HepG2 (cell line): Measurements from ENCODE around the gene VARS1. TPM values are rescaled to one million over a fixed set of nuclear protein-coding genes. Genes with fewer than 3 reads are reported as not detected.
A peak's percentile ranks its signal among the peaks of the same experiment; 100 is the strongest.

Experiments used
- DPF2 ChIP-seq: sonication (generic); formaldehyde crosslinking; IDR thresholded peaks from 2 replicates; pipeline ENCODE4 v1.4.0; 2020; ENCODE audit warnings: mild to moderate bottlenecking, low read depth, missing genetic modification reagents, borderline replicate concordance
- ELF3 ChIP-seq: IDR thresholded peaks from 2 replicates; pipeline ENCODE4 v1.6.1; 2016; ENCODE audit warnings: missing genetic modification reagents, missing compliant biosample characterization
- FOXP1 ChIP-seq, 2 experiments: fragments of 450-650 bp in 1 of 2; IDR thresholded peaks; 2 replicates each; pipeline ENCODE4 v1.6.1; 2017 to 2018; ENCODE audit warnings: antibody characterized with exemption in 1 of 2
- GMEB2 ChIP-seq: IDR thresholded peaks from 2 replicates; pipeline ENCODE4 v1.6.1; 2016; ENCODE audit warnings: missing biosample characterization, missing genetic modification reagents, low read depth
- GZF1 ChIP-seq: sonication (generic); formaldehyde crosslinking; IDR thresholded peaks from 2 replicates; pipeline ENCODE4 v1.5.1; 2020; ENCODE audit warnings: mild to moderate bottlenecking, missing genetic modification reagents
- MBD4 ChIP-seq: IDR thresholded peaks from 2 replicates; pipeline ENCODE4 v1.6.1; 2012; ENCODE audit warnings: low read length, inconsistent platforms, borderline replicate concordance
- PITX1 ChIP-seq: sonication (generic); formaldehyde crosslinking; IDR thresholded peaks from 2 replicates; pipeline ENCODE4 v1.5.1; 2020; ENCODE audit warnings: mild to moderate bottlenecking, missing genetic modification reagents
- POLR2AphosphoS2 ChIP-seq: IDR thresholded peaks from 2 replicates; pipeline ENCODE4 v1.6.1; 2011; ENCODE audit warnings: low read depth, low read length, improper control_type of control experiment
- SAFB2 ChIP-seq: sonication (generic); formaldehyde crosslinking; IDR thresholded peaks from 2 replicates; pipeline ENCODE4 v1.5.1; 2020; ENCODE audit warnings: missing genetic modification reagents, low read depth, mild to moderate bottlenecking, borderline replicate concordance
- SIX4 ChIP-seq: sonication (generic); formaldehyde crosslinking; IDR thresholded peaks from 2 replicates; pipeline ENCODE4 v1.4.0; 2020; ENCODE audit warnings: missing genetic modification reagents
- SNAI1 ChIP-seq: sonication (generic); formaldehyde crosslinking; IDR thresholded peaks from 2 replicates; pipeline ENCODE4 v1.5.0; 2020; ENCODE audit warnings: mild to moderate bottlenecking, missing genetic modification reagents, borderline replicate concordance
- ZNF160 ChIP-seq: sonication (generic); formaldehyde crosslinking; IDR thresholded peaks from 2 replicates; pipeline ENCODE4 v1.8.0; 2022; ENCODE audit warnings: mild to moderate bottlenecking, inconsistent platforms, missing genetic modification reagents
- ZNF367 ChIP-seq: sonication (generic); formaldehyde crosslinking; IDR thresholded peaks from 2 replicates; pipeline ENCODE4 v1.4.0; 2020; ENCODE audit warnings: missing genetic modification reagents, borderline replicate concordance
- ZNF552 ChIP-seq: sonication (generic); formaldehyde crosslinking; IDR thresholded peaks from 2 replicates; pipeline ENCODE4 v1.9.0; 2022; ENCODE audit warnings: missing genetic modification reagents, mild to moderate bottlenecking, borderline replicate concordance
- polyA plus RNA-seq, 8 experiments: library from polyadenylated mRNA; depleted of rRNA in 3 of 8; stranded (reverse) in 7 of 8; unstranded in 1 of 8; fragments of >200 nt; fragmentation: Illumina TruSeq in 4 of 8; extraction: Trizol in 4 of 8; gene quantifications; 2 replicates each; pipeline versions ENCODE4 v1.2.1 to v1.2.3, GENCODE V29; 2011 to 2016; ENCODE audit warnings: low read depth in 4 of 8, missing spikeins in 1 of 8, mixed read lengths in 1 of 8; ENCODE audit not compliant: insufficient read depth in 1 of 8
- total RNA-seq, 5 experiments: library from RNA; depleted of rRNA; stranded (reverse); fragments of >200 nt; fragmentation: Illumina TruSeq; extraction: Trizol; gene quantifications; 2 replicates each; pipeline ENCODE4 v1.2.3, GENCODE V29; 2016; ENCODE audit warnings: low read depth in 1 of 5
- TF ChIP-seq, protein P1 (sequence below): sonication (generic); formaldehyde crosslinking; IDR thresholded peaks from 2 replicates; pipeline ENCODE4 v1.4.0; 2020; ENCODE audit warnings: missing genetic modification reagents
- TF ChIP-seq, protein P2 (sequence below): sonication (generic); formaldehyde crosslinking; IDR thresholded peaks from 2 replicates; pipeline ENCODE4 v1.8.0; 2022; ENCODE audit warnings: missing genetic modification reagents, low read depth, mild to moderate bottlenecking, borderline replicate concordance
- TF ChIP-seq, protein P3 (sequence below): sonication (generic); formaldehyde crosslinking; IDR thresholded peaks from 2 replicates; pipeline ENCODE4 v1.4.0; 2020; ENCODE audit warnings: missing genetic modification reagents

VARS1 gene
- total and polyA plus RNA-seq, 2 of the 13 experiments (the other 11 are each of a cell fraction or from before 2014, with no cell fraction given), result 14.7 to 56.1 TPM

DNA sequence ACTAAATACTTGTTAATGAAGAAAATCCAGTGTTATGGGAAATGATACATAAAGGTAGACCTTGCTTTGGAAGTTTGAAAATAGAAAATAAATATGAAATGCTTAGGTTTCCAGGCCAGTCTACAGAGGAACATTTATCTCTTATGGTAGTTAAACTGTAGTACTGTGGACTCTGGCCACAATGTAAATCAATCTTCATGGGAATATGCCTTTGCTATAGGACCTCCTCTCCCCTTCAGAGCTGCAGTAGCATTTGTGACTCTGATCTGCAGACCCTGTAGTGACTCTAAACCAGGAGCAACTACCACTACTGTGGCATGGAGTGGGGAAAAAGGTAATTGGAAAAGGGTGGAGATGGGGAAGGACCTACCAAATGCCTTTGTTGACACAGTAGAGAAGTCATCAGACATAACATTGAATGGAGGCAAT, 24.3 kb upstream of the VARS1 start (continued):
- TF ChIP-seq, protein P1, sequence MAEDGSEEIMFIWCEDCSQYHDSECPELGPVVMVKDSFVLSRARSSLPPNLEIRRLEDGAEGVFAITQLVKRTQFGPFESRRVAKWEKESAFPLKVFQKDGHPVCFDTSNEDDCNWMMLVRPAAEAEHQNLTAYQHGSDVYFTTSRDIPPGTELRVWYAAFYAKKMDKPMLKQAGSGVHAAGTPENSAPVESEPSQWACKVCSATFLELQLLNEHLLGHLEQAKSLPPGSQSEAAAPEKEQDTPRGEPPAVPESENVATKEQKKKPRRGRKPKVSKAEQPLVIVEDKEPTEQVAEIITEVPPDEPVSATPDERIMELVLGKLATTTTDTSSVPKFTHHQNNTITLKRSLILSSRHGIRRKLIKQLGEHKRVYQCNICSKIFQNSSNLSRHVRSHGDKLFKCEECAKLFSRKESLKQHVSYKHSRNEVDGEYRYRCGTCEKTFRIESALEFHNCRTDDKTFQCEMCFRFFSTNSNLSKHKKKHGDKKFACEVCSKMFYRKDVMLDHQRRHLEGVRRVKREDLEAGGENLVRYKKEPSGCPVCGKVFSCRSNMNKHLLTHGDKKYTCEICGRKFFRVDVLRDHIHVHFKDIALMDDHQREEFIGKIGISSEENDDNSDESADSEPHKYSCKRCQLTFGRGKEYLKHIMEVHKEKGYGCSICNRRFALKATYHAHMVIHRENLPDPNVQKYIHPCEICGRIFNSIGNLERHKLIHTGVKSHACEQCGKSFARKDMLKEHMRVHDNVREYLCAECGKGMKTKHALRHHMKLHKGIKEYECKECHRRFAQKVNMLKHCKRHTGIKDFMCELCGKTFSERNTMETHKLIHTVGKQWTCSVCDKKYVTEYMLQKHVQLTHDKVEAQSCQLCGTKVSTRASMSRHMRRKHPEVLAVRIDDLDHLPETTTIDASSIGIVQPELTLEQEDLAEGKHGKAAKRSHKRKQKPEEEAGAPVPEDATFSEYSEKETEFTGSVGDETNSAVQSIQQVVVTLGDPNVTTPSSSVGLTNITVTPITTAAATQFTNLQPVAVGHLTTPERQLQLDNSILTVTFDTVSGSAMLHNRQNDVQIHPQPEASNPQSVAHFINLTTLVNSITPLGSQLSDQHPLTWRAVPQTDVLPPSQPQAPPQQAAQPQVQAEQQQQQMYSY (CRISPR knock-in tag), result no peak
- no peak for TF ChIP-seq ELF3
- no peak for TF ChIP-seq ZNF367 (CRISPR knock-in tag)
- 0 out of 2 replicates have a peak, but pooled peaks have one; percentile 45 for TF ChIP-seq MBD4
- TF ChIP-seq, protein P2, sequence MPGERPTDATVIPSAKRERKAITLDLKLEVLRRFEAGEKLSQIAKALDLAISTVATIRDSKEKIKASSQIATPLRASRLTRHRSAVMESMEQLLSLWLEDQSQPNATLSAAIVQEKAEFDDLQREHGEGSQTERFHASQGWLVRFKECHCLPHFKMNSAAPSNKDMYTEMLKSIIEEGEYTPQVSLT (CRISPR knock-in tag), result no peak
- no peak for TF ChIP-seq ZNF552 (CRISPR knock-in tag)
- TF ChIP-seq GMEB2 (CRISPR knock-in tag), result no peak
- no peak for TF ChIP-seq ZNF160 (CRISPR knock-in tag)
- TF ChIP-seq, protein P3, sequence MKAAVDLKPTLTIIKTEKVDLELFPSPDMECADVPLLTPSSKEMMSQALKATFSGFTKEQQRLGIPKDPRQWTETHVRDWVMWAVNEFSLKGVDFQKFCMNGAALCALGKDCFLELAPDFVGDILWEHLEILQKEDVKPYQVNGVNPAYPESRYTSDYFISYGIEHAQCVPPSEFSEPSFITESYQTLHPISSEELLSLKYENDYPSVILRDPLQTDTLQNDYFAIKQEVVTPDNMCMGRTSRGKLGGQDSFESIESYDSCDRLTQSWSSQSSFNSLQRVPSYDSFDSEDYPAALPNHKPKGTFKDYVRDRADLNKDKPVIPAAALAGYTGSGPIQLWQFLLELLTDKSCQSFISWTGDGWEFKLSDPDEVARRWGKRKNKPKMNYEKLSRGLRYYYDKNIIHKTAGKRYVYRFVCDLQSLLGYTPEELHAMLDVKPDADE, result no peak
- no peak for TF ChIP-seq POLR2AphosphoS2
- TF ChIP-seq SNAI1 (CRISPR knock-in tag), result no peak
- peak; percentile 47; the same call in 1 of the 2 replicates for TF ChIP-seq DPF2
- no peak for TF ChIP-seq FOXP1 (IDR thresholded peaks at IDR 0.05)
- TF ChIP-seq FOXP1 (CRISPR knock-in tag; IDR thresholded peaks at IDR 0.05), result no peak
- TF ChIP-seq PITX1, result no peak
- no peak for TF ChIP-seq GZF1 (CRISPR knock-in tag)
- TF ChIP-seq SAFB2 (CRISPR knock-in tag), result no peak
- no peak for TF ChIP-seq SIX4 (CRISPR knock-in tag)
